ENCODE results near the gene TMC1.

TMC1 gene

GRCh38 chr9:72728031-72728770 is 206.8 kb downstream of the TMC1 start:
- Histone ChIP-seq H3K4me3 (ENCODE audit: insufficient read length, low read depth) (no peak overlapping the region), H3K9ac (ENCODE audit: insufficient read length, low read depth) (no peak overlapping the region), H3K36me3 (ENCODE audit: insufficient read depth, insufficient read length, low read length) (no peaks in the 10 kb centered on the region), H3K4me1 (ENCODE audit: insufficient read depth, insufficient read length) (no peaks in the 10 kb centered on the region), H3K9me3 (ENCODE audit: insufficient read depth, low read length) (peaks cover 11% of the 10 kb centered on the region), H3K27me3 (ENCODE audit: insufficient read depth, insufficient read length) (no peaks in the 10 kb centered on the region)
- DNase-seq (ENCODE audit: low read depth, low spot score): no peak
- TF ChIP-seq SUZ12 (IDR thresholded peaks at IDR 0.05; ENCODE audit: extremely low read depth, insufficient read depth, insufficient read length): no peak
- TF ChIP-seq ZNF274 (IDR thresholded peaks at IDR 0.05; ENCODE audit: low read depth, low read length): no peak
- no peak for TF ChIP-seq YY1 (IDR thresholded peaks at IDR 0.05; ENCODE audit: insufficient read depth, insufficient read length)

- Histone ChIP-seq H3K4me1 (ENCODE audit: insufficient read depth, insufficient read length) (no peaks in the 10 kb centered on the region), H3K27me3 (ENCODE audit: insufficient read depth, insufficient read length) (no peaks in the 10 kb centered on the region), H3K9ac (ENCODE audit: insufficient read length, low read depth) (no peak overlapping the region), H3K9me3 (ENCODE audit: insufficient read depth, low read length) (no peaks in the 10 kb centered on the region), H3K36me3 (ENCODE audit: insufficient read depth, insufficient read length, low read length) (no peaks in the 10 kb centered on the region), H3K4me3 (ENCODE audit: insufficient read length, low read depth) (no peak overlapping the region)
- TF ChIP-seq YY1 (IDR thresholded peaks at IDR 0.05; ENCODE audit: insufficient read depth, insufficient read length) (no peak), ZNF274 (IDR thresholded peaks at IDR 0.05; ENCODE audit: low read depth, low read length) (no peak), SUZ12 (IDR thresholded peaks at IDR 0.05; ENCODE audit: extremely low read depth, insufficient read depth, insufficient read length) (no peak)
- DNase-seq (ENCODE audit: low read depth, low spot score): no peak
Measured at GRCh38 chr9:72733895-72734294, 212.5 kb downstream of the TMC1 start.

- Histone ChIP-seq H3K27me3 (ENCODE audit: insufficient read depth, insufficient read length) (no peaks in the 10 kb centered on the region), H3K4me3 (ENCODE audit: insufficient read length, low read depth) (no peak overlapping the region), H3K9ac (ENCODE audit: insufficient read length, low read depth) (no peak overlapping the region), H3K36me3 (ENCODE audit: insufficient read depth, insufficient read length, low read length) (no peaks in the 10 kb centered on the region), H3K4me1 (ENCODE audit: insufficient read depth, insufficient read length) (no peaks in the 10 kb centered on the region), H3K9me3 (ENCODE audit: insufficient read depth, low read length) (no peaks in the 10 kb centered on the region)
- no peak for DNase-seq (ENCODE audit: low read depth, low spot score)
- TF ChIP-seq YY1 (IDR thresholded peaks at IDR 0.05; ENCODE audit: insufficient read depth, insufficient read length): no peak
Measured at GRCh38 chr9:72734631-72735030, 213.2 kb downstream of the TMC1 start.

GRCh38 chr9:72743836-72744235 is 222.4 kb downstream of the TMC1 start:
- Histone ChIP-seq H3K9me3 (ENCODE audit: insufficient read depth, low read length) (no peaks in the 10 kb centered on the region), H3K4me3 (ENCODE audit: insufficient read length, low read depth) (no peak overlapping the region), H3K27me3 (ENCODE audit: insufficient read depth, insufficient read length) (no peaks in the 10 kb centered on the region), H3K4me1 (ENCODE audit: insufficient read depth, insufficient read length) (no peaks in the 10 kb centered on the region), H3K36me3 (ENCODE audit: insufficient read depth, insufficient read length, low read length) (no peaks in the 10 kb centered on the region), H3K9ac (ENCODE audit: insufficient read length, low read depth) (no peak overlapping the region)
- TF ChIP-seq ZNF274 (IDR thresholded peaks at IDR 0.05; ENCODE audit: low read depth, low read length): no peak
- no peak for TF ChIP-seq YY1 (IDR thresholded peaks at IDR 0.05; ENCODE audit: insufficient read depth, insufficient read length)
- no peak for TF ChIP-seq SUZ12 (IDR thresholded peaks at IDR 0.05; ENCODE audit: extremely low read depth, insufficient read depth, insufficient read length)
- no peak for DNase-seq (ENCODE audit: low read depth, low spot score)

GRCh38 chr9:72749276-72749675 is 227.9 kb downstream of the TMC1 start:
- no peak for DNase-seq (ENCODE audit: low read depth, low spot score)
- Histone ChIP-seq H3K36me3 (ENCODE audit: insufficient read depth, insufficient read length, low read length) (no peaks in the 10 kb centered on the region), H3K27me3 (ENCODE audit: insufficient read depth, insufficient read length) (no peaks in the 10 kb centered on the region), H3K9ac (ENCODE audit: insufficient read length, low read depth) (no peak overlapping the region), H3K4me1 (ENCODE audit: insufficient read depth, insufficient read length) (no peaks in the 10 kb centered on the region), H3K4me3 (ENCODE audit: insufficient read length, low read depth) (no peak overlapping the region), H3K9me3 (ENCODE audit: insufficient read depth, low read length) (no peaks in the 10 kb centered on the region)
- no peak for TF ChIP-seq YY1 (IDR thresholded peaks at IDR 0.05; ENCODE audit: insufficient read depth, insufficient read length)
- no peak for TF ChIP-seq ZNF274 (IDR thresholded peaks at IDR 0.05; ENCODE audit: low read depth, low read length)
- TF ChIP-seq SUZ12 (IDR thresholded peaks at IDR 0.05; ENCODE audit: extremely low read depth, insufficient read depth, insufficient read length): no peak

- Histone ChIP-seq H3K9ac (ENCODE audit: insufficient read length, low read depth) (no peak overlapping the region), H3K27me3 (ENCODE audit: insufficient read depth, insufficient read length) (no peaks in the 10 kb centered on the region), H3K4me1 (ENCODE audit: insufficient read depth, insufficient read length) (no peaks in the 10 kb centered on the region), H3K9me3 (ENCODE audit: insufficient read depth, low read length) (no peaks in the 10 kb centered on the region), H3K4me3 (ENCODE audit: insufficient read length, low read depth) (no peak overlapping the region), H3K36me3 (ENCODE audit: insufficient read depth, insufficient read length, low read length) (no peaks in the 10 kb centered on the region)
- no peak for DNase-seq (ENCODE audit: low read depth, low spot score)
- no peak for TF ChIP-seq ZNF274 (IDR thresholded peaks at IDR 0.05; ENCODE audit: low read depth, low read length)
- no peak for TF ChIP-seq YY1 (IDR thresholded peaks at IDR 0.05; ENCODE audit: insufficient read depth, insufficient read length)
- no peak for TF ChIP-seq SUZ12 (IDR thresholded peaks at IDR 0.05; ENCODE audit: extremely low read depth, insufficient read depth, insufficient read length)
Measured at GRCh38 chr9:72751541-72751940, 230.1 kb downstream of the TMC1 start.

GRCh38 chr9:72753266-72753893 is 232.0 kb downstream of the TMC1 start:
- Histone ChIP-seq H3K36me3 (ENCODE audit: insufficient read depth, insufficient read length, low read length) (no peaks in the 10 kb centered on the region), H3K9me3 (ENCODE audit: insufficient read depth, low read length) (no peaks in the 10 kb centered on the region), H3K9ac (ENCODE audit: insufficient read length, low read depth) (no peak overlapping the region), H3K4me3 (ENCODE audit: insufficient read length, low read depth) (no peak overlapping the region), H3K27me3 (ENCODE audit: insufficient read depth, insufficient read length) (no peaks in the 10 kb centered on the region), H3K4me1 (ENCODE audit: insufficient read depth, insufficient read length) (no peaks in the 10 kb centered on the region)
- TF ChIP-seq YY1 (IDR thresholded peaks at IDR 0.05; ENCODE audit: insufficient read depth, insufficient read length) (no peak), ZNF274 (IDR thresholded peaks at IDR 0.05; ENCODE audit: low read depth, low read length) (no peak), SUZ12 (IDR thresholded peaks at IDR 0.05; ENCODE audit: extremely low read depth, insufficient read depth, insufficient read length) (no peak)
- no peak for DNase-seq (ENCODE audit: low read depth, low spot score)
